Panc1 (cell line): ENCODE data around the gene PPARG.

ENCODE experiments used
- CTCF ChIP-seq: fragments of 450-650 bp; IDR thresholded peaks from 2 replicates; pipeline ENCODE4 v1.5.1; 2017; ENCODE audit warnings: mild to moderate bottlenecking
- SIN3A ChIP-seq: IDR thresholded peaks from 2 replicates; pipeline ENCODE4 v1.6.1; 2012; ENCODE audit warnings: low read depth, mild to moderate bottlenecking, low read length, moderate library complexity, borderline replicate concordance; ENCODE audit not compliant: insufficient read depth
- TCF7L2 ChIP-seq: IDR thresholded peaks from 2 replicates; pipeline ENCODE4 v1.6.1; 2011; ENCODE audit warnings: mild to moderate bottlenecking, low read depth, low read length, inconsistent platforms
- TF ChIP-seq, protein P1 (sequence below), 2 experiments: IDR thresholded peaks; 2 replicates each; pipeline ENCODE4 v1.6.1; 2011 to 2012; ENCODE audit warnings: low read depth in 2 of 2, control low read depth in 1 of 2, low read length in 1 of 2, mild to moderate bottlenecking in 1 of 2, moderate library complexity in 1 of 2; ENCODE audit not compliant: insufficient read depth in 1 of 2

- TF ChIP-seq TCF7L2 (no peak), CTCF (no peak), SIN3A (no peak)
- TF ChIP-seq, protein P1, sequence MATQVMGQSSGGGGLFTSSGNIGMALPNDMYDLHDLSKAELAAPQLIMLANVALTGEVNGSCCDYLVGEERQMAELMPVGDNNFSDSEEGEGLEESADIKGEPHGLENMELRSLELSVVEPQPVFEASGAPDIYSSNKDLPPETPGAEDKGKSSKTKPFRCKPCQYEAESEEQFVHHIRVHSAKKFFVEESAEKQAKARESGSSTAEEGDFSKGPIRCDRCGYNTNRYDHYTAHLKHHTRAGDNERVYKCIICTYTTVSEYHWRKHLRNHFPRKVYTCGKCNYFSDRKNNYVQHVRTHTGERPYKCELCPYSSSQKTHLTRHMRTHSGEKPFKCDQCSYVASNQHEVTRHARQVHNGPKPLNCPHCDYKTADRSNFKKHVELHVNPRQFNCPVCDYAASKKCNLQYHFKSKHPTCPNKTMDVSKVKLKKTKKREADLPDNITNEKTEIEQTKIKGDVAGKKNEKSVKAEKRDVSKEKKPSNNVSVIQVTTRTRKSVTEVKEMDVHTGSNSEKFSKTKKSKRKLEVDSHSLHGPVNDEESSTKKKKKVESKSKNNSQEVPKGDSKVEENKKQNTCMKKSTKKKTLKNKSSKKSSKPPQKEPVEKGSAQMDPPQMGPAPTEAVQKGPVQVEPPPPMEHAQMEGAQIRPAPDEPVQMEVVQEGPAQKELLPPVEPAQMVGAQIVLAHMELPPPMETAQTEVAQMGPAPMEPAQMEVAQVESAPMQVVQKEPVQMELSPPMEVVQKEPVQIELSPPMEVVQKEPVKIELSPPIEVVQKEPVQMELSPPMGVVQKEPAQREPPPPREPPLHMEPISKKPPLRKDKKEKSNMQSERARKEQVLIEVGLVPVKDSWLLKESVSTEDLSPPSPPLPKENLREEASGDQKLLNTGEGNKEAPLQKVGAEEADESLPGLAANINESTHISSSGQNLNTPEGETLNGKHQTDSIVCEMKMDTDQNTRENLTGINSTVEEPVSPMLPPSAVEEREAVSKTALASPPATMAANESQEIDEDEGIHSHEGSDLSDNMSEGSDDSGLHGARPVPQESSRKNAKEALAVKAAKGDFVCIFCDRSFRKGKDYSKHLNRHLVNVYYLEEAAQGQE (IDR thresholded peaks at IDR 0.05; ENCODE audit: insufficient read depth in 1 of 2, low read depth in 2 of 2, low read length in 1 of 2), result no peak
Measured at GRCh38 chr3:12384451-12385233, 95.8 kb downstream of the PPARG start.
